Stomach (tissue), 9 donors: ENCODE measurements around the gene RBM43. TPM values are rescaled to one million over a fixed set of nuclear protein-coding genes. Genes with fewer than 3 reads are reported as not detected.

Experiments used
- DNase-seq, 2 donors: peaks; one replicate each; pipeline versions ENCODE4 v3.0.0 to v3.0.0-alpha.2; 2013 to 2019
- H3K27ac ChIP-seq, 5 donors: fragments of 200-600 bp in 4 of 5; sonication (generic) in 4 of 5; one replicate each; pipeline ENCODE4 v1.5.1; 2013 to 2019; ENCODE audit warnings: mild to moderate bottlenecking in 1 of 5, moderate library complexity in 1 of 5
- H3K27me3 ChIP-seq, 3 donors: fragments of 200-600 bp; sonication (generic); one replicate each; pipeline ENCODE4 v1.5.1; 2017 to 2019; ENCODE audit warnings: mixed run types in 1 of 3
- H3K36me3 ChIP-seq, 4 donors: fragments of 200-600 bp; sonication (generic); 1 replicate in 3 of 4; 2 replicates in 1 of 4; pipeline ENCODE4 v1.5.1; 2016 to 2019
- H3K4me1 ChIP-seq, 4 donors: fragments of 200-600 bp; sonication (generic); one replicate each; pipeline ENCODE4 v1.5.1; 2016 to 2019
- H3K4me3 ChIP-seq, 4 donors: fragments of 200-600 bp; sonication (generic) in 3 of 4; one replicate each; pipeline ENCODE4 v1.5.1; 2016 to 2019; ENCODE audit warnings: mild to moderate bottlenecking in 1 of 4
- H3K9me3 ChIP-seq, 4 donors: fragments of 200-600 bp; sonication (generic); one replicate each; pipeline ENCODE4 v1.5.1; 2016 to 2019
- CTCF ChIP-seq, 7 experiments: fragments of 450-650 bp in 4 of 7; fragments of 200-600 bp in 3 of 7; sonication (generic) in 3 of 7; IDR thresholded peaks; one replicate each; pipeline ENCODE4 v1.5.1; 2016 to 2019; ENCODE audit warnings: antibody characterized with exemption in 7 of 7, control low read depth in 2 of 7, mild to moderate bottlenecking in 1 of 7
- EP300 ChIP-seq: sonication (generic); formaldehyde crosslinking; IDR thresholded peaks from one replicate; pipeline ENCODE4 v1.6.1; 2017; ENCODE audit warnings: antibody characterized with exemption
- POLR2A ChIP-seq, 4 donors: fragments of 450-650 bp; IDR thresholded peaks; one replicate each; pipeline ENCODE4 v1.6.1; 2016; ENCODE audit warnings: antibody characterized with exemption in 4 of 4, control low read depth in 2 of 4, mild to moderate bottlenecking in 1 of 4, moderate library complexity in 1 of 4
- POLR2AphosphoS5 ChIP-seq, 3 donors: sonication (generic); formaldehyde crosslinking; IDR thresholded peaks; one replicate each; pipeline ENCODE4 v1.6.1; 2016; ENCODE audit warnings: antibody characterized with exemption in 3 of 3
- WGBS, 5 donors: extraction: QIAGEN DNeasy Blood & Tissue Kit in 3 of 5; methylation state at CpG; one replicate each; pipeline versions ENCODE4 v1.1.5 to v1.1.7; 2013 to 2018; 5-methylcytosine and 5-hydroxymethylcytosine counted together
- intact Hi-C: fragments of 100-400 bp; cut with DNase I; formaldehyde crosslinking; loops from one replicate; pipeline ENCODE4 v1.15.1; 2023; ENCODE audit warnings: low total_unique reads
- polyA plus RNA-seq, 3 donors: library from polyadenylated mRNA; stranded (reverse); fragments of 200-250 nt; gene quantifications; one replicate each; pipeline ENCODE4 v1.2.3, GENCODE V29; 2013
- total RNA-seq, 5 donors: library from RNA; depleted of rRNA; stranded (reverse); fragments of >200 nt; gene quantifications; one replicate each; pipeline versions ENCODE4 v1.1.0 to v1.2.3, GENCODE V29; 2014 to 2016
- donor health status: healthy with polysubstance abuse.
- donor health status: Bipolar disorder and iron deficiency.
- donor health status: healthy.

The RBM43 gene
- total and polyA plus RNA-seq, 8 donors, result 1.3 to 10.8 (median 1.8) TPM

GRCh38 chr2:151261977-151262291 lies 271 bp upstream of the RBM43 start:
- H3K36me3 ChIP-seq, result no peaks in the 10 kb centered on the region
- intact Hi-C loops, result no loop called here
- H3K27ac ChIP-seq, result peak overlapping the region; percentile 96 to 99 (median 98)
- peaks cover 9 to 45% (median 26%) of the 10 kb centered on the region in 4 donors for H3K4me1 ChIP-seq
- TF ChIP-seq POLR2AphosphoS5 (IDR thresholded peaks at IDR 0.05), result no peak
- TF ChIP-seq CTCF (IDR thresholded peaks at IDR 0.05), result no peak
- no peak for TF ChIP-seq POLR2A (IDR thresholded peaks at IDR 0.05)
- no peak for TF ChIP-seq EP300
- H3K9me3 ChIP-seq, result no peaks in the 10 kb centered on the region
- 1 to 4% (median 2%) methylated on average over 9 of the region's 9 CpGs for WGBS, 5 donors
- DNase-seq, result no peak
- peak overlapping the region; percentile 71 to 98 (median 80) for H3K4me3 ChIP-seq
- no peaks in the 10 kb centered on the region for H3K27me3 ChIP-seq

GRCh38 chr2:151260573-151261230 lies 961 bp downstream of the RBM43 start:
- 3 to 6% (median 5%) methylated on average over 11 of the region's 11 CpGs for WGBS, 5 donors

GRCh38 chr2:151258121-151258520 lies 3.5 kb downstream of the RBM43 start:
- intact Hi-C loops, result no loop called here
- Histone ChIP-seq H3K36me3 (peaks cover 3 to 18% (median 16%) of the 10 kb centered on the region in 4 donors), H3K4me1 (peaks cover 9 to 45% (median 27%) of the 10 kb centered on the region in 4 donors), H3K27ac (no peak overlapping the region), H3K9me3 (no peaks in the 10 kb centered on the region), H3K27me3 (no peaks in the 10 kb centered on the region), H3K4me3 (no peak overlapping the region)
- TF ChIP-seq EP300 (no peak), CTCF (IDR thresholded peaks at IDR 0.05) (no peak), POLR2A (IDR thresholded peaks at IDR 0.05) (no peak), POLR2AphosphoS5 (IDR thresholded peaks at IDR 0.05) (no peak)
- peak in 1 of 2 donors; percentile 11 for DNase-seq
- 80 to 94% (median 92%) methylated on average over 3 of the region's 3 CpGs for WGBS, 5 donors

More at GRCh38 chr2:151260573-151261230, 961 bp downstream of the RBM43 start:
- DNase-seq, result no peak
- Histone ChIP-seq H3K27me3 (no peaks in the 10 kb centered on the region), H3K9me3 (no peaks in the 10 kb centered on the region), H3K4me1 (peaks cover 9 to 45% (median 27%) of the 10 kb centered on the region in 4 donors), H3K36me3 (peaks cover 0 to under 1% (median 0%) of the 10 kb centered on the region in 4 donors), H3K4me3 (peak overlapping the region; percentile 71 to 98 (median 80)), H3K27ac (peak overlapping the region; percentile 96 to 99 (median 98))
- TF ChIP-seq POLR2A (IDR thresholded peaks at IDR 0.05) (no peak), POLR2AphosphoS5 (IDR thresholded peaks at IDR 0.05) (peak in 1 of 3 donors; percentile 4), CTCF (IDR thresholded peaks at IDR 0.05) (peak in 1 of 7 experiments; percentile 5), EP300 (no peak)
- intact Hi-C loops, result no loop called here

GRCh38 chr2:151252646-151253045 lies 9.0 kb downstream of the RBM43 start:
- no peak for DNase-seq
- intact Hi-C loops, result no loop called here
- no peaks in the 10 kb centered on the region for H3K27me3 ChIP-seq
- H3K36me3 ChIP-seq, result peaks cover 9 to 68% (median 62%) of the 10 kb centered on the region in 4 donors
- peaks cover 0 to 8% (median 4%) of the 10 kb centered on the region in 4 donors for H3K4me1 ChIP-seq
- 89 to 100% (median 100%) methylated on average over 1 of the region's 1 CpG for WGBS, 5 donors
- no peak for TF ChIP-seq POLR2A (IDR thresholded peaks at IDR 0.05)
- no peak for TF ChIP-seq CTCF (IDR thresholded peaks at IDR 0.05)
- no peak for TF ChIP-seq POLR2AphosphoS5 (IDR thresholded peaks at IDR 0.05)
- no peak for TF ChIP-seq EP300
- H3K4me3 ChIP-seq, result no peak overlapping the region
- H3K27ac ChIP-seq, result no peak overlapping the region
- peaks cover 0 to 19% (median 14%) of the 10 kb centered on the region in 4 donors for H3K9me3 ChIP-seq
